HEK293 (cell line): ENCODE results near the gene WDTC1.

Experiments used
- AEBP2 ChIP-seq: fragments of 450-650 bp; formaldehyde crosslinking; IDR thresholded peaks from 2 replicates; pipeline ENCODE4 v1.5.1; 2016; ENCODE audit warnings: missing biosample characterization, missing genetic modification characterization, borderline replicate concordance
- BCL11B ChIP-seq: fragments of 450-650 bp; formaldehyde crosslinking; IDR thresholded peaks from 2 replicates; pipeline ENCODE4 v1.5.1; 2016; ENCODE audit warnings: low read depth, missing biosample characterization, missing genetic modification characterization
- CTCF ChIP-seq: fragments of 450-650 bp; formaldehyde crosslinking; IDR thresholded peaks from 2 replicates; pipeline ENCODE4 v1.5.1; 2016; ENCODE audit warnings: missing biosample characterization, missing genetic modification characterization
- ELK4 ChIP-seq: IDR thresholded peaks from 2 replicates; pipeline ENCODE4 v1.6.1; 2011; ENCODE audit warnings: mild to moderate bottlenecking, low read depth, low read length, borderline replicate concordance
- FEZF1 ChIP-seq: fragments of 450-650 bp; formaldehyde crosslinking; IDR thresholded peaks from 2 replicates; pipeline ENCODE4 v1.5.1; 2016; ENCODE audit warnings: missing biosample characterization, missing genetic modification characterization
- KLF1 ChIP-seq: fragments of 450-650 bp; formaldehyde crosslinking; IDR thresholded peaks from 2 replicates; pipeline ENCODE4 v1.5.1; 2016; ENCODE audit warnings: missing biosample characterization, missing genetic modification characterization
- KLF16 ChIP-seq: fragments of 450-650 bp; formaldehyde crosslinking; IDR thresholded peaks from 2 replicates; pipeline ENCODE4 v1.5.1; 2017; ENCODE audit warnings: missing biosample characterization, missing genetic modification characterization
- KLF17 ChIP-seq: fragments of 450-650 bp; formaldehyde crosslinking; IDR thresholded peaks from 2 replicates; pipeline ENCODE4 v1.5.1; 2016; ENCODE audit warnings: missing biosample characterization, missing genetic modification characterization
- OVOL3 ChIP-seq: fragments of 450-650 bp; formaldehyde crosslinking; IDR thresholded peaks from 2 replicates; pipeline ENCODE4 v1.5.1; 2016; ENCODE audit warnings: missing biosample characterization, missing genetic modification characterization
- SETDB1 ChIP-seq: IDR thresholded peaks from one replicate; pipeline ENCODE4 v1.6.1; 2017; ENCODE audit warnings: mild to moderate bottlenecking, low read length, moderate library complexity, mixed read lengths; ENCODE audit not compliant: insufficient read length
- YY2 ChIP-seq: fragments of 450-650 bp; formaldehyde crosslinking; IDR thresholded peaks from 2 replicates; pipeline ENCODE4 v1.5.1; 2016; ENCODE audit warnings: missing biosample characterization, missing genetic modification characterization
- ZIC2 ChIP-seq: fragments of 450-650 bp; formaldehyde crosslinking; IDR thresholded peaks from 2 replicates; pipeline ENCODE4 v1.5.1; 2016; ENCODE audit warnings: missing biosample characterization, missing genetic modification characterization
- ZNF10 ChIP-seq: fragments of 450-650 bp; formaldehyde crosslinking; IDR thresholded peaks from 2 replicates; pipeline ENCODE4 v1.5.1; 2017; ENCODE audit warnings: missing biosample characterization, missing genetic modification characterization
- ZNF138 ChIP-seq: fragments of 450-650 bp; formaldehyde crosslinking; IDR thresholded peaks from 2 replicates; pipeline ENCODE4 v1.5.1; 2016; ENCODE audit warnings: missing biosample characterization, missing genetic modification characterization, borderline replicate concordance
- ZNF157 ChIP-seq: fragments of 450-650 bp; formaldehyde crosslinking; IDR thresholded peaks from 2 replicates; pipeline ENCODE4 v1.5.1; 2016; ENCODE audit warnings: missing biosample characterization, missing genetic modification characterization
- ZNF169 ChIP-seq: fragments of 450-650 bp; formaldehyde crosslinking; IDR thresholded peaks from 2 replicates; pipeline ENCODE4 v1.5.1; 2016; ENCODE audit warnings: missing biosample characterization, missing genetic modification characterization
- ZNF23 ChIP-seq: fragments of 450-650 bp; formaldehyde crosslinking; IDR thresholded peaks from 2 replicates; pipeline ENCODE4 v1.5.1; 2016; ENCODE audit warnings: missing biosample characterization, missing genetic modification characterization, borderline replicate concordance
- ZNF248 ChIP-seq: fragments of 450-650 bp; formaldehyde crosslinking; IDR thresholded peaks from 2 replicates; pipeline ENCODE4 v1.5.1; 2017; ENCODE audit warnings: missing biosample characterization, missing genetic modification characterization
- ZNF311 ChIP-seq: fragments of 450-650 bp; formaldehyde crosslinking; IDR thresholded peaks from 2 replicates; pipeline ENCODE4 v1.5.1; 2017; ENCODE audit warnings: missing biosample characterization, missing genetic modification characterization, borderline replicate concordance
- ZNF335 ChIP-seq: fragments of 450-650 bp; formaldehyde crosslinking; conservative IDR thresholded peaks from 2 replicates; pipeline ENCODE4 v1.5.1; 2016; ENCODE audit warnings: missing biosample characterization, missing genetic modification characterization
- ZNF354C ChIP-seq: fragments of 450-650 bp; formaldehyde crosslinking; IDR thresholded peaks from 2 replicates; pipeline ENCODE4 v1.5.1; 2016; ENCODE audit warnings: missing biosample characterization, missing genetic modification characterization, low read depth, borderline replicate concordance
- ZNF433 ChIP-seq: fragments of 450-650 bp; formaldehyde crosslinking; IDR thresholded peaks from 2 replicates; pipeline ENCODE4 v1.5.1; 2016; ENCODE audit warnings: missing biosample characterization, missing genetic modification characterization, low read depth
- ZNF510 ChIP-seq: fragments of 450-650 bp; formaldehyde crosslinking; IDR thresholded peaks from 2 replicates; pipeline ENCODE4 v1.5.1; 2018; ENCODE audit warnings: mild to moderate bottlenecking, missing genetic modification characterization, missing biosample characterization; ENCODE audit not compliant: insufficient replicate concordance
- ZNF513 ChIP-seq: fragments of 450-650 bp; IDR thresholded peaks from 2 replicates; pipeline ENCODE4 v1.5.1; 2018; ENCODE audit warnings: missing biosample characterization, missing genetic modification characterization
- ZNF544 ChIP-seq: fragments of 450-650 bp; formaldehyde crosslinking; IDR thresholded peaks from 2 replicates; pipeline ENCODE4 v1.5.0; 2017; ENCODE audit warnings: missing biosample characterization, missing genetic modification characterization
- ZNF560 ChIP-seq: fragments of 450-650 bp; formaldehyde crosslinking; IDR thresholded peaks from 2 replicates; pipeline ENCODE4 v1.5.1; 2017; ENCODE audit warnings: missing biosample characterization, missing genetic modification characterization, borderline replicate concordance
- ZNF692 ChIP-seq: fragments of 450-650 bp; formaldehyde crosslinking; IDR thresholded peaks from 2 replicates; pipeline ENCODE4 v1.5.1; 2016; ENCODE audit warnings: missing biosample characterization, missing genetic modification characterization
- ZNF707 ChIP-seq: fragments of 450-650 bp; formaldehyde crosslinking; IDR thresholded peaks from 2 replicates; pipeline ENCODE4 v1.5.1; 2016; ENCODE audit warnings: missing biosample characterization, missing genetic modification characterization
- ZNF785 ChIP-seq: fragments of 450-650 bp; formaldehyde crosslinking; IDR thresholded peaks from 2 replicates; pipeline ENCODE4 v1.5.1; 2016; ENCODE audit warnings: missing biosample characterization, missing genetic modification characterization
- ZNF791 ChIP-seq: fragments of 450-650 bp; formaldehyde crosslinking; IDR thresholded peaks from 2 replicates; pipeline ENCODE4 v1.5.1; 2016; ENCODE audit warnings: missing biosample characterization, missing genetic modification characterization
- ZNF837 ChIP-seq: fragments of 450-650 bp; formaldehyde crosslinking; IDR thresholded peaks from 2 replicates; pipeline ENCODE4 v1.5.1; 2016; ENCODE audit warnings: missing biosample characterization, missing genetic modification characterization
- ZNF843 ChIP-seq: fragments of 450-650 bp; formaldehyde crosslinking; IDR thresholded peaks from 2 replicates; pipeline ENCODE4 v1.5.1; 2016; ENCODE audit warnings: missing biosample characterization, missing genetic modification characterization
- ZSCAN23 ChIP-seq: fragments of 450-650 bp; formaldehyde crosslinking; IDR thresholded peaks from 2 replicates; pipeline ENCODE4 v1.5.1; 2016; ENCODE audit warnings: missing biosample characterization, missing genetic modification characterization

Gene WDTC1

GRCh38 chr1:27321813-27322568 lies 87.6 kb downstream of the WDTC1 start, which contains the start of gene TMEM222 (continued):
- no peak for TF ChIP-seq ZNF510
- no peak for TF ChIP-seq ZNF354C
- TF ChIP-seq ZNF433 (tag by site-specific recombination): no peak
- no peak for TF ChIP-seq ZNF311 (tag by site-specific recombination)
- 0 out of 2 replicates have a peak, but pooled peaks have one; percentile 15 for TF ChIP-seq ZNF513 (tag by site-specific recombination)
- TF ChIP-seq YY2: peak; percentile 99
- no peak for TF ChIP-seq ZNF791 (tag by site-specific recombination)
- TF ChIP-seq SETDB1: no peak
- peak; percentile 99 for TF ChIP-seq KLF17
- TF ChIP-seq ZNF544: no peak
- peak; percentile 85 for TF ChIP-seq ZNF785 (tag by site-specific recombination)
- no peak for TF ChIP-seq BCL11B (tag by site-specific recombination)
- TF ChIP-seq FEZF1 (tag by site-specific recombination): peak; percentile 88
- peak; percentile 89 for TF ChIP-seq ZSCAN23
- 0 out of 2 replicates have a peak, but pooled peaks have one; percentile 44 for TF ChIP-seq ZNF10 (tag by site-specific recombination)
- TF ChIP-seq ZNF23 (tag by site-specific recombination): no peak
- no peak for TF ChIP-seq ZNF157 (tag by site-specific recombination)
- no peak for TF ChIP-seq OVOL3 (tag by site-specific recombination)
- peak; percentile 85 for TF ChIP-seq ZNF843
- peak; percentile 100 for TF ChIP-seq KLF16 (tag by site-specific recombination)
- no peak for TF ChIP-seq ZNF248
- no peak for TF ChIP-seq ZNF837 (tag by site-specific recombination)
- peak; percentile 61 for TF ChIP-seq CTCF
- no peak for TF ChIP-seq ZNF707 (tag by site-specific recombination)
- TF ChIP-seq ELK4: no peak; the same call in 1 of the 2 replicates
- TF ChIP-seq ZNF335 (tag by site-specific recombination): peak; percentile 83
- TF ChIP-seq ZIC2 (tag by site-specific recombination): peak; percentile 51
- TF ChIP-seq ZNF692 (tag by site-specific recombination): peak; percentile 97
- peak; percentile 95 for TF ChIP-seq KLF1 (tag by site-specific recombination)
- TF ChIP-seq AEBP2 (tag by site-specific recombination): no peak
- TF ChIP-seq ZNF560 (tag by site-specific recombination): no peak
- no peak for TF ChIP-seq ZNF169 (tag by site-specific recombination)
- no peak for TF ChIP-seq ZNF138
